Hematopoietic multipotent progenitor cell treated with erythropoietin and hydrocortisone succinate and interleukin-3 and kit ligand, for 6 days (in vitro differentiated cells): ENCODE data around the gene SUN2.

ENCODE experiments used
- DNase-seq: peaks from one replicate; pipeline ENCODE4 v3.0.0-alpha.2; 2015

Gene SUN2

DNA sequence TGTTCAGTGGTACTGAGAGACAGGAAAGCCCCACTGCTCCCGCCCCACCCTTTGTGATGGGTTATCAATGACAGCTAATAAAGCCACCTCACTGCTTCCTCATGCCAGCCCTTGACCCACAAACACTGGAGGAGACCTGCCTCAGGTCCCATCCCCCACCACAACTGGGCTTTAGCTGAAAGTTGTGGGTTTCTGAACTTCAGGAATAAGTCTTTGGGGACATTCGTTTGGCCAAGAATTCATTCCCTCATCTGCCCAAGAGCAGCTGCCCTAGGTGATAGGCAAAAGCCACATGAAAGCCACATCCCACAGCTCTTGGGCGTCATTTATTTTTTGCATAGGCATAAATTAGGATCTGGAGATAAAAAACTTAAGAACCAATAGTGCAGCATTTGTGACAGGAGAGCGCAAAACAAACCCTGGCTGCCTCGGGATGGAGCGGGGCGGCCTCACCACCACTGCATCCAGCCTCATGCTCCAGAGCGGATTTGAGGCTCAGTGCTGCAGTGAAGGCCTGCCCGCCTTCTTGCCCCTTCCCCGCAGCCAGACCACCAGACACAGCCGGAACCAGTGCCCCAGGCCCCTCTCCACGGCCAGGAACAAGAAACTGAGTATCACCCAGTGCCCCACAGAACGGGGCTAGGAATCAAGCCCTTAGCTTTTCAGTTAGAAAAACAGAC is 21.2 kb downstream of the SUN2 start:
- DNase-seq, result peak; percentile 58

DNA sequence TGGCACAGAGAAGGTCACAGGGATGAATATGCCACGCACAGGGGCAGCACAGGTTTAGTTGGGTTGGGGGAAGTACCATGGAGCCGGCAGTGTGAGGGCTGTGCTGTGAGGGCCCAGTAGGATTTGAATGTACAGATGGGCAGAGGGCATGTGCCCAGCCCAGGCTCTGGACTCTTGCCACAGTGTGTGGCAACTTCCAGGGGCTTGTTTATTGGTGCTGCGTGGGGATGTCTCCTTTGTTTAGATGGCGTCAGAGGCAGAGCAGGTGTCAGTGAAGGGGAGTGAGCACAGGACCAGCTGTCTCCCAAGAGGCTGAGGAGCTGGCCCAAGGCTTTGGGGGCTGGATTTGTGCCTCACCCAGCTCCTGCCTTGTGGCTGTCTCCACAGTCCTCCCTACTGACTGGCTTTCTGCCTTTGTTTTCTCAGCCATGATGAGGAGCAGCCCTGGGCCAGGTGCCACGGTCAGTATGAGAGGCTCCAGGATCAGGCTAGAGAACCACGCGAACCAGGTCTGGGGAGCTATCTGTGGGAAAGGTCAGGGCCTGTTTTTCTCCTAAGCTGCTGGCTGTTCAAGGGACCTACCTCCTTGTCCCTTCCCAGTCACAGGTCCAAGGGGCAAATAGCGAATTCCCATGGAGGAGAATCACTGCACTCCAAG is 21.9 kb downstream of the SUN2 start:
- no peak for DNase-seq

DNA sequence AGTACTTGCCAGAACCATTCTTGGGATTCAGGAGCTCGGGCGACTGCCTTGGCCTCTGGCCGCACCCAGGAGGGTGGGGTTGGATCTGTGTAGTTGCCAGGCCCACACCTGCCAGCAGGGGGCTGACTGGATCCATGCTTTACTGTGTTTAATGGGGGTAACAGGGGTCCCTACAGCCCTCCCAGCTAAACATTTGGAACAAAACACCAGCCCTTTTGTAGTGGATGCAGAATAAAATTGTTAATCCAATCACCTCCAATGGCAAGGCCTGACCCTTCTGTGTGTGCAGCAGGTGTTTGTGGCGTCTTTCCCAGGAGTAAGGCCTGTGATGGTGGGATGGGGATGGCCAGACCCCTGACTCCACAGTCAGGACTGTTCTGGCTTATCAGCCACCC is 22.5 kb downstream of the SUN2 start:
- DNase-seq, result peak; percentile 77

DNA sequence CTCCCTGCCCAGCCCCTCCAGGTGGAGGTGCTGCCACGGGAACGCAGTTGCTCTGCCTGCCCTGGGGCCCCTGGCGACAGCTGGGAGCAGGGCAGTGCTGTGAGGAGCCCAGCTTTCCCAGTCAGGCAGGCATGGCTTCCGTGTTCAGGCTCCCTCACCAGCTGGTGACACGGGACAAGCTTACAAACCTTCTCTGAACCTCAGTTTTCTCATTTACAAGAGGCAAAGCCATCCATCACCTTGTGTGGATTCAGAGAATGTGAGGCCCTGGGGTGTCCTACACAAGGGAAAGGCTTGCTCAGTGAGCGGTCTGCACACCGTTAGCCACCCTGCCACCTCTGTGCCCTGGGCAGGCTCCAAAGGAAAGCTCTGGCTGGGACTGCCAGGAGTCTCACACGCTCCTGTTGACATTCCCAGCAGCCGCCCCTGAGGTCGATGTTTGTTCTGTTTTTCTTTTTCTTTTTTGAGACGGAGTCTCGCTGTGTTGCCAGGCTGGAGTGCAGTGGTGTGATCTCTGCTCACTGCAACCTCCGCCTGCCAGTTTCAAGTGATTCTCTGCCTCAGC is 23.5 kb downstream of the SUN2 start:
- no peak for DNase-seq

DNA sequence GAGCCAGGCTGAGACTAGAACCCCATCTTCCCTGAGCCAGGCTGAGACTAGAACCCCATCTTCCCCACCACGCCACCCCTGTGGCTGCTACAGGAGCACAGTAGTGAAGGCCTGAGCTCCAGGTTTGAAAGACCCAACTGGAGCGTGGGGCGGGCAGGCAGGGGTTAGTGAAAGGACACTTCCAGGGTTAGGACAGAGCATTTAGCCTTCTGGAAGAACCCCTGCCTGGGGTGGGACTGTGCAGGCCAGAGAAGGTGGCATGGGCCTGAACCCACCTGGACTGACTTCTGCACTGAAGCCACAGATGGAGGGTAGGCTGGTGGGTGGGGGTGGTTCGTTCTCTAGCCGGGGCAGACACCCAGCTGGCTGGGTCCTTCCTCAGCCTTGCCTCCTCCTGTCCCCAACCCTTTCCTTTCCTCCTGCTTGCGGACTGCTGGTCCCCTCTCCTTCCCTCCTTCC is 24.1 kb downstream of the SUN2 start:
- DNase-seq, result no peak

DNA sequence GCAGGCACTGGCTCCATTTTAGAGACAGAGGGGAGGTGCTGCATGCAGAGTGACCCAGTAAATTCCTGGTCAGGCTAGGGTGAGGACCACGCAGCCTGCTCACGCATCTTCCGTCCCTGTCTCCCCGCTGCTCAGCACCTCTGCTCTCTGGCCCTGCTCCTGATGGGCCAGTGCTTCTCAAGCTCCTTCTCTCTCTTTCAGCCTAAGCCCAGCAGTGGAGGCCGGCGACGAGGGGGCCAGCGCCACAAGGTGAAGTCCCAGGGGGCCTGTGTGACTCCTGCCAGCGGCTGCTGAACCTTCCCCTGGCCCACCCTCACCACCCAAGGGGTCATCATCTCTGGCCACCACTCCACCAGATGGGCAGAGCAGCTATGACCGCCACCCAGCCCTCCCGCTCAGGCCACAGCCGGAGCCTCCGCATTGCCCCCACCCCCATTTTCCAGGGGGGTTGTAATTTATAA is 25.4 kb downstream of the SUN2 start:
- DNase-seq, result no peak

DNA sequence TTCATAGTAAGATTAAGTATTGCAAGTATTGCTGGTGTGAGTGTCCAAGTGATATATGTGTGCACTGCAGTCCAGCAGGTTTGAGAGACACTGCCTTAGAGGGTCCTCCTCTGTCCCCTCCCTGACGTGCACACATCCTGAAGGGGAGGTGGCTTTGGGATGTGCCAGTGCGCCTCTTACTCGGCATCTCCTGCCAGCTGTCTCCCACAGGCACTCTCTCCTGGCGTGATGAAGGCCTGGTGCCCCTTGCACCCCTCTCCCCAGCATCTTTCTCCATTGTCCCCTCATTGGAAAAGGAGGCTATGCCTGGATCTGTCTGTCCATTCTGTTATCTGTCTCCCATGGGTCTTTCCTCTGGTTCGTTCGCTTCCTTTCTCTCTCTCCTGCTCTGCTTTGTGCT is 25.9 kb downstream of the SUN2 start:
- DNase-seq, result no peak

DNA sequence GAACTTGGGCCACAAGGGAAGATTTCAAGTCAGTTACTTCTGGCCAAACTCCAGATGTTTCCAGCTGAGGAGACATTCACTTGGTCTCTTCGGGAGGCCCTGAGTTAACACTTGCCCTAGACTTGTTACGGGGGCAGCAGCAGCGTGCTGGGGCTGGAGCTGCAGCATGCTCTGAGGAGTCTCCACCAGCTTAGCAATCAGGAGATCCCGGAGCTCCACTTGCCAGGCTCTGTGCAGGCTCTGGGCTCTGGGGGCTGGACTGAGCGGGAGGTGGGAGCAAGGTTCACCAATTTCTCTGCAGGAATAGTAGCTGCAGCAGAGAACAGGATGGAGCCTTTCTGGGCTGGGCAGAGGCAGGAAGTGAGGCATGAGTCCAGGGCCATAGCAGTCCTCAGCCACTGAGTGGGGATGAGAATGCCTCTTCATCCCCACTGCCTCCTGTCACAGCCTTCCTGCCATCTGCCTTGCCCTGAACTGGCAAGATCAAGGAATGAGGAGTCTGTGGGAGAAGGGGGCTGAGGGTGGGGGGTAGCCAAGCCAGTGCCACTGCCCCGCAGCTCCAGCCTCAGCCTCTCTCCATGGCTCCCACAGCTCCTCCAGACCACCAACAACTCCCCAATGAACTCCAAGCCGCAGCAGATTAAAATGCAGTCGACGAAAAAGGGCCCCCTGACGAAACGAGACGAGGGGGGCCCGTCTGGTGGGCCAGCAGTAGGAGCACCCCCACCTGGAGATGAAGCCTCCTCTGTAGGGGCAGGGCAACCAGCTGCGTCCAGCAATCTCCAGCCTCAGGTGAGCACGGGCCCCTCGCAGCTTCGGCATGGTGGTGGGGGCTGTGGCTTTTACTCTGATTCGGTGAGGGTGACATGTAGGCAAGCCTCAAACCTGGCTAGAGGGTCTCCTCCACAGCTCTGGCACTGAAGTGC is 26.7 kb downstream of the SUN2 start:
- DNase-seq, result no peak

DNA sequence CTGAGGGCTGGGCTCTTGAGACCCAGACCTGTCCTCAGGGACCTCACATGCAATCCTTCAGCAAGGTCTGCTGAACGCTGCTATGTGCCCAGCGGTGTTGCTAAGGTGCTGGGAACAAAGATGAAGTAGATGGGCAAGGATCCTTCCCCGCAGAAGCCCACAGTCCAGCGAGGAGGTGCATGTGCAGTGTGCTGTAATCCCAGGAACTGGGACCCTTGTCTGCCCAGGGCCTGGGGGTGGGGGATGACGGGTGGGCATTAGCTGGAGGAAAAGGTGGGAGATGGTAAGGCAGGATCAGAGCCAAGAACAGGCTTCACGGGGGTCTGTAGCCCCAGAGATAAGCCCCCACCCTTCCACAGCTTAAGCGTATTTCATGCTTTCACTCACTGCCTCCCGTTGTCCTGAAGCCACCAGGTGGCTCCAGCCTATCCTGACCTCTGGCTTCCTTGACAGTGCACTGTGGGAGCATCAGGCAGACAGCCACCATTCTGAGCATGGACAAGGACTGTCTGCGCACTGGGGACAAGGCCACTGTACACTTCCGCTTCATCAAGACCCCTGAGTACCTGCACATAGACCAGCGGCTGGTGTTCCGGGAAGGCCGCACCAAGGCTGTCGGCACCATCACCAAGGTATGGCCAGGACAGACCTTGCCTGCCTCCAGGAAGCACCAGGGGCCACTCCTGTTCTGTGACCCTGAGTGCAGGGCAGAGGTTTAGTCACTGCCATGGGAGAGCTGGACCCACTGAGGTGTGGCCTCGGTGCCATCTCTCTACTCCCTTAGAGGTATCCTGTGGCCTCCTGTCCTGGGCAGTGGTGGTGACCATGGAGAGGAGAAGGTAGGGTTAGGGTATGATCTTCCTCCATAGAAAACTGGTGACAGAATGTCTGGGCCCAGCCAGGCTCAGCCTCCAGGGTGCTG is 28.0 kb downstream of the SUN2 start:
- DNase-seq, result no peak

DNA sequence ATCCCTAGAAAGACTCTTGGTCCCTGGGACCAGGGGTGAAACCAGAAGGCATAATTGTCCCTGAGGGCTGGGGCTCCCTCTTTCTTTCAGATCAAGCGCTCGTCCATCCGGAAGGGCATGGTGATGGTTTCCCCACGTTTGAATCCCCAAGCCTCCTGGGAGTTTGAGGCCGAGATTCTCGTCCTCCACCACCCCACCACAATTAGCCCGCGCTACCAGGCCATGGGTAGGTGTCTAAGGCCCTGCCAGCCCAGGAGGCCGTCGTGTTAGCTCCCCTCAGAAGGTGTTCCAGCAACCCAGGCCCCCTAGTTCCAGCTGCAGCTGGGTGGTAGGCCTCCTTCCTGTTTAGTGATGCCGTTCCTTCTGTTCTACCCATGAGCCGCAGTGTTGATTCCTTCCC is 28.7 kb downstream of the SUN2 start:
- no peak for DNase-seq

DNA sequence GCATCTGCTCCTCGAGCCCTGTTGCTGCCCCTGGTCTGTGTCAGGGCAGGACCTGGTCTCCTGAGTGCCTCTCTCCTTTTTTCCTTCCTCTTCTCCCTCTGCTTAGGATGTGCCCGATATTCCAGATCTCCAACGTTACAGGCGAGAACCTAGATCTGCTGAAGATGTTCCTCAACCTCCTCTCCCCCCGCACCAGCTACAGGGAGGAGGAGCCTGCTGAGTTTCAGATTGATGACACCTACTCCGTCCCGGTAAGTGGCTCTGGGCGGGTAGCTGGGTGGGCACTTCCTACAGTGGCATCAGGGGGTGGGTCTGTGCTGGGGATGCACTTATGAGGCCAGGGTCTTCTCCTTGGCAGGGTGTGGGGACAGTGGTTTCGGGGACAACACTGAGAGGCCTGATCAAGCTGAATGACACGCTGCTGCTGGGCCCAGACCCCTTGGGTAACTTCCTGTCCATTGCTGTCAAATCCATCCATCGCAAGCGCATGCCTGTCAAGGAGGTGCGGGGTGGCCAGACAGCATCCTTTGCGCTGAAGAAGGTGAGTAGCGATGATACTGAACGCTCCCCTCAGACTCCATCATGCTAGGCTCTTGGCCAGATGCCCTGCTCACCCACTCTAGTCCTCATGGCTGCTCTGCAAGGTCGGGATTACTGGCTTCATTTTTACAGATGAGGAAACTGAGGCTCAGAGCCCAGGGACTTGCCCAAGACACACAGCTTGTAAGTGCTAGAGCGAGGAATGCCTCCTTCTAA is 29.7 kb downstream of the SUN2 start:
- no peak for DNase-seq

DNA sequence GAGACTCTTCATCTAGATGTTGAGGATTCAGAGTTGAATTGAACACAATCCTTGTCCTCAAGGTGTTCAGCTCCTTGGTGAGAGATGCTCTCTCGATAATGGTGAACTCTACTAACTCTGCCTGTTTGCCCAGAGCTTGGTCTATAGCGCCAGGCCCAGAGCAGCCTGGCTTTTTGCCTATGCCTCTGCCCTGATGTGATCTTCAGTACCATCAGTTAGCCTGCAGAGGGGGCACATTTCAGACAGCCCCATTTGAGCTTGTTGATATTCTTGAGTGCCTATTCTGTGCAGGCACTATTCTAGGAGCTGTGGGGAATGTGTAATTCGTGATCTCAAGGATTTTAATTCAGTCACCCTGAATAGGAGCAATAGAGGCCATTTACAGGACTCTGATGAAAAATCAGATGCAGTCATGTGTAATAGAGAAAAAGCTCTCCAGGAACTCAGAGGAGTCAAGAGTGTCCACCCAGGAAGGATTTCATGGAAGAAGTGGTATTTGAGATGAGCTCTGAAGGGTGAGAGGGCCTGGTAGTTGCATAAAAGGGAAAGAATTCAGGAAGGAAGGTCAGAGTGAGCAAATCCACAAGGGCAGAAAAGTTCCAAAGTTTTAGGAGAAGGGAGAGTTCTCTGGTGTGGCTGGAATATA is 30.7 kb downstream of the SUN2 start:
- DNase-seq, result peak; percentile 83

DNA sequence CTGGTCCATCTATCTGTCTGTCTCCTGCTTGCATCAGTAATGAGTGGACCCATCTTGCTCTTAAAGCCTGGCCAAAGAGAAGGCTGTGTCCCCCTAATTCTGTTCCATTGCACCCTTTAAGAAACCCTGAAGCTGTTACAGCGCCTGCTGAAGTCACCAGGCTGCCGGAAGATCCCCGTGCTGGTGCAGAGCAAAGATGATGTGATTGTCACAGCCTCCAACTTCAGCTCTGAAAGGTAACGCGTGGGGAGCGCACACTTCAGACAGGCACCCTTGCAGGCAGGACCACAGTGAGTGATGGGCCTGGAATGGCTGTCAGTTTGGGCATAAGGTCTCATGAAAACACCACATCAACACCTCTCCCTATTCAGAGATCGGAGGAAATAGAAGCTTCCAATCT is 31.6 kb downstream of the SUN2 start:
- no peak for DNase-seq

DNA sequence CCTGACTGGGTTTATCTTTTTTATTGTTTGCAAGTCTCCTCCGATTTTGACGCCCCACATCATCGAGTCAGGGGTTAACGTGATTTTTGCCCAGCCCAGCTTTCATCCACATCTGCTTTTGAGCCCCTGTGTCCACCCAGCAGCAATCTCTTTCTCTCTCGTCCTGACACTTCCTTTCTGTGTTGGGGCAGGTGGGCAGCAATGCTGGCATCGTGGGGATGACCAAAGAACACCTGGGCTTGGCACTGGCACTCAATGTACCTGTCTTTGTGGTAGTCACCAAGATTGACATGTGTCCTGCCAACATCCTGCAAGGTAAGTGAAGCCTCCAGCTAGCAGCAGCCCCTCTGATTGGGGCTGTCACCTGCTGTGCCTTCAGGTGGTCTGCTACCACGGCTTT is 34.2 kb downstream of the SUN2 start:
- DNase-seq, result no peak

DNA sequence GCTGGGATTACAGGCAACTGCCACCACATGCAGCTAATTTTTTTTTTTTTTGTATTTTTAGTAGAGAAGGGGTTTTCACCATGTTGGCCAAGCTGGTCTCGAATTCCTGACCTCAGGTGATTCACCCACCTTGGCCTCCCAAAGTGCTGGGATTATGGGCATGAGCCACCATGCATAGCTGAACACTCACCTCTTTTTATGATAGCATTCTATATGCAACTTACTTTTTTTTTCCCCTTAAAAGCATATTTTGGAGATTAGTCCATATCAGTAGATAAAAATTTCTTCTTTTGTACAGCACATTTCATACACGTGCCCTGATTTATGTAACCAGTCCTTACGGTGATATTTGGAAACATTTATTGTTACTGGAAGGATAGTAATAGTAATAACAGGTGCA is 35.4 kb downstream of the SUN2 start:
- DNase-seq, result no peak

DNA sequence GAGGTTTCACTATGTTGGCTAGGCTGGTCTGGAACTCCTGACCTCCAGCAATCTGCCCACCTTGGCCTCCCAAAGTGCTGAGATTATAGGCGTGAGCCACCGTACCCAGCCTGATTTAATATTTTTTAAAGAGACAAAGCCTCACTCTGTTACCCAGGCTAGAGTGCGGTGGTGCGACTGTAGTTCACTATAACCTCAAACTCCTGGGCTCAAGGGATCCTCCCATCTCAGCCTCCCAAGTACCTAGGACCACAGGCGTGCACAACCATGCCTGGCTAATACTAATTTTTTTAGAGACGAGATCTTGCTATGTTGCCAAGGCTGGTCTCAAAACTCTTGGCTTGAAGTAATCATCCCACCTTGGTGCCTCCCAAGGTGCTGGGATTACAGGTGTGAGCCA is 36.6 kb downstream of the SUN2 start:
- DNase-seq, result no peak

DNA sequence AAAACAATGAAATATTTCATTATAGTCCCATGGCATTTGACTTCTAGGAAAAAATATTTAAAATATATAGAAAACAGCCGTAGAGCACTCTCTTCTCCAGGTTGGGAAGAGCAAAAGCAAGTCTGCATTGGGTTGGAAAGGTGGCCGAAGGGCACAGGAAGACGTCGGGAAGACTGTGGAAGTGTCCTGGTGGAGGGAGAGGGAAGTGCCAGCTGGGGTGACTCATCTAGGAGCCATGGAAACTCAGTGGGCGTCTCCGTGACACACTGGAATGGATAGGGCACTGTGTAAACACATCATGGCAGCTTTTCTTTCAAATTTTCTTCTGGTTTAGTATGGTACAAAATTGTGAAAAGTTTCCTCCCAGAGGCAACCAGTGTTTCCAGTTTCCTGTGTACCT is 37.4 kb downstream of the SUN2 start:
- no peak for DNase-seq

DNA sequence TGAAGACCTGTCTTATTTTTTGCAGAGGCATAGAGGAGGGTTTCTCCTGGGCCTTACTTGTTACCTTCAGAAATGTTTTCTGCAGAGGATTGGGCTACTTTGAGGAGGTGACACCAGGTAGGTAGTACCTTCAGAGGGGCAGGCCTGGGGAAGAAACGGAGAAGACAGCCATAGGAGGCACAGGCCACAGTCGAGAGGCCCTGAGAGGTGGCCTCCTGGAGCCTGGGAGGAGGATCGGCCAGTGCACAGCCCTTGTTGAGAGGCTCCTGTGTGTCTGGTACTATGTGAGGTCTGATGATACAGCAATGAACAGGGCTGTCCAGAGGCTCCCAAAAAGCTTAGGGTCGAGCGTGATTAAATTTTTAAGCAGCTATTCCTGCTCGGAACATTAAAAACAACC is 38.6 kb downstream of the SUN2 start:
- no peak for DNase-seq

DNA sequence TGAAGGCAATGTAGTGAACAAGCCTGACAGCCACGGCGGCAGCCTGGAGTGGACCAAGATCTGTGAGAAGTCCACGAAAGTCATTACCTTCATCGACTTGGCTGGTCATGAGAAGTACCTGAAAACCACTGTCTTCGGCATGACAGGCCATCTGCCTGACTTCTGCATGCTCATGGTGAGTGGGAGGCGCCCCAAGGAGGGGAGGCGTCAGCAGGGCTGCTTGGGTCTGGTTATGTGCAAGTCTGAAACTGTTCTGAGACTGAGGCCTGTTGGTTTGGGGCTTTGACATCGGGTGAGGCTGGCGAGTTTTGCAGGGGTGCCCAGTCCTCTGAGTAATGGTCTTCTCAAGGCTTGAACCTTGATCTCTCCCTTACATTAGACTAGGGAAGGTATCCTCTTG is 39.0 kb downstream of the SUN2 start:
- DNase-seq, result no peak

DNA sequence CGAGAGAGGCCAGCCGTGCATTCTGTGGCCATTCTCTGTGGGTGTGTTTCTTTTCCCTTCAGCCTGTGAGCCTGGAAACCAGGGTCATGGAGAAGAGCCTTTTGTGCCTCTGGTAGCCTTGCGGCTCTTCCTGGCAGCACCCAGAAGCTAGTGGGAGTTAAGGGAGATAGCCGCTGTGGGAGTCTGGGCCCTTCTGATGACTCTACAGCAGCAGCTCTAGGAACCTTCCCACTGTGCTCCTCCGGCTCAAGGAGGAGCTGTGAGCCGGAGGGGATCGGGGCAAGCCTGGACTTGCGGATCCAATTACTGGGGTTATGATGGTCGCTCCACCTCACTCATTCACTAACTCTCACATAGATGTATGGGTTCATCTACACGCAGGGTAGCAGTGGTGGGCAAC is 39.5 kb downstream of the SUN2 start:
- no peak for DNase-seq

DNA sequence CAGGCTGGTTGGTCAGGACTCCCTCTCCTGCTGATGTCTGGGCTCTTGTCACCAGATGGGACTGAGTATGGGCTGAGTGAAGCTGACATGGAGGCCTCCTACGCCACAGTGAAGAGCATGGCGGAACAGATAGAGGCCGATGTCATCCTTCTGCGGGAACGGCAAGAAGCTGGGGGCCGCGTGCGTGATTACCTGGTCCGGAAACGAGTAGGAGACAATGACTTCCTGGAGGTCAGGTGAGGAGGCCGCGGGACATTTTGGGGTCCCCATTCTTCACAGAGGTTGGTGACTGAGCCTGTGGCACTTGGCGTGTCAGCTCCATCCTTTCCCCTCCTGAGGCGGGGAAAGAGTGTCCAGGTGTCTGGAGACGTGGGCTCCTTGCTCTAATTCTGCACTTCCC is 39.9 kb downstream of the SUN2 start:
- DNase-seq, result no peak
